Activated naive CD4-positive, alpha-beta T cell treated with anti-CD3 and anti-CD28 coated beads for 36 hours (primary cell): Measurements from ENCODE around the gene BLVRB. TPM values are rescaled to one million over a fixed set of nuclear protein-coding genes. Genes with fewer than 3 reads are reported as not detected.
"Not testable (repeated sequence)": the region's sequence is repeated elsewhere in the genome, so short reads cannot be mapped to it uniquely, and the experiment has no call there.

Experiments used
- CTCF ChIA-PET: fragments of 350-600 bp; sonication (Branson Sonifier 250); formaldehyde crosslinking; loops from one replicate; lab custom pipeline; 2021; ENCODE audit warnings: antibody characterized with exemption; lab: Charles Lee
- DNase-seq: peaks from one replicate; pipeline ENCODE4 v3.0.0-alpha.2; 2020
- H3K27ac Mint-ChIP-seq: one replicate; pipeline ENCODE4 v1.8.0; 2021; ENCODE audit warnings: mild to moderate bottlenecking, mixed read lengths
- H3K27me3 Mint-ChIP-seq: one replicate; pipeline ENCODE4 v1.8.0; 2021; ENCODE audit warnings: low read depth, mixed read lengths
- H3K36me3 Mint-ChIP-seq: one replicate; pipeline ENCODE4 v1.8.0; 2021; ENCODE audit warnings: low read depth, mixed read lengths
- H3K4me1 Mint-ChIP-seq: one replicate; pipeline ENCODE4 v1.8.0; 2021; ENCODE audit warnings: low read depth, mixed read lengths
- H3K4me3 Mint-ChIP-seq: one replicate; pipeline ENCODE4 v1.8.0; 2021; ENCODE audit warnings: mild to moderate bottlenecking, moderate library complexity, mixed read lengths
- H3K9me3 Mint-ChIP-seq: one replicate; pipeline ENCODE4 v1.8.0; 2021; ENCODE audit warnings: mixed read lengths
- intact Hi-C: fragments of 100-400 bp; cut with micrococcal nuclease; formaldehyde crosslinking; loops from one replicate; pipeline ENCODE4 v1.15.1; 2023
- total RNA-seq, 2 experiments: library from RNA; stranded (reverse); gene quantifications; one replicate each; pipeline ENCODE4 v1.2.3, GENCODE V29; 2021

BLVRB gene
- total RNA-seq, 2 experiments from 2014 or later = 29.4 to 30.2 TPM

DNA sequence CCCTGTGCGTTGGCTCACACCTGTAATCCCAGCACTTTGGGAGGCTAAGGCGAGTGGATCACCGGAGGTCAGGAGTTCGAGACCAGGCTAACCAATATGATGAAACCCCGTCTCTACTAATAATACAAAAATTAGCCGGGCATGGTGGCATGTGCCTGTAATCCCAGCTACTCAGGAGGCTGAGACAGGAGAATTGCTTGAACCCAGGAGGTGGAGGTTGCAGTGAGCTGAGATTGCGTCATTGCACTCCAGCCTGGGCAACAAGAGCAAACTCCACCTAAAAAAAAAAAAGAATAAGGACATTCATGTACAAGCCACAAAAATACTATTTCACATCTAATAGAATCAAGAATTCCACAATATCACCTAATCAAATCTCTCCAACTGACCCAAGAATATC, 37.3 kb downstream of the BLVRB start:
- intact Hi-C loops = loop anchor here (5.0 kb wide), 2 partner anchors 289 to 1026 kb away; partner anchors contain the start of genes COQ8B and ITPKC
- H3K27me3 Mint-ChIP-seq, CTCF ChIA-PET, H3K4me3 Mint-ChIP-seq, H3K36me3 Mint-ChIP-seq, DNase-seq, H3K27ac Mint-ChIP-seq, H3K9me3 Mint-ChIP-seq: not testable (repeated sequence)
- peaks cover 17% of the 10 kb centered on the region for H3K4me1 Mint-ChIP-seq

DNA sequence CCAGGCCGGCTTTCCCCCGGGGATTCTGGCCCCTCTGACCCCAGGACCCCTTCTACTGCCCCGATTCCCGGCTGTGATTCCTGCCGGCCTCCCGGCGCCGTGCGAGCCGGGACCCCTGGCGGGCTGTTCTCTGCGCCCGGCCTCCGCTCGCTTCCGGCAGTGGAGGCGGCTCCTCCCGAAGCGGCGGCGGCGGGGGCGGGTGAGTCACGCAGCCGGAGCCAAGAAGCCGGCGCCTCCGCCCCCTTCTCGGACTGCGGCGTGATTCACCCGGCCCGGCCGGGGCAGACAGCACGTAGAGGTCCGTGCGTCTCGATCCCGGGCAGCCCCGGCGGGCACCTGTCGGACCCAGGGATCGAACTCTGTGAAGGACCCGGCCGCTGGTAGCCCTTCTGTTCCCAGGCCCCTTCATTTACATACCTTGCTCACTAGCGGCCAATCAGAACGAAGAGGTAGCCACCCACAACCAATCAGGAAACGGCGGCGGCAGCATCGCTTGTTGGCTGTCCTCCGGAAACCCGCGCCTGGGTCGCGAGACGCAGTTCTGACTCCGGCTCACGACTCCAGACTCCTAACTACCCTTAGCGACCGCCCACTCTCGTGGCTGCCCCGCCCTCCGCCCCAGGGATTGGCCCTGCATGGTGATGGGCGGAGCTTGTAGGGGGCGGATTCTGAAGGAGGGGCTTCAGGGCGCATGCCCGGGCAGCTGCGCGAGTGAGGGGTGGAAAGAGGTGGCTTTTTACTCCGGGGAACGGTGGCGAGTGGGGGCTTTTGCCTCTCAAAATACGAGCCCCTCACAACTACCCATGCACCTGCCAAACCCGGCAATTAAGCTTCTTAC, 39.9 kb downstream of the BLVRB start, which contains the start of gene SERTAD1:
TSS of gene SERTAD1 (minus strand) at position 543 of the 838 bp plus-strand sequence. CDS start 2,446 bp downstream, outside the sequence.
- Mint-ChIP-seq H3K4me1 (peaks cover 21% of the 10 kb centered on the region), H3K9me3 (no peaks in the 10 kb centered on the region), H3K4me3 (peak within 1 kb of the TSS; percentile 89), H3K27ac (peak within 1 kb of the TSS; percentile 97), H3K36me3 (peaks cover 12% of the 10 kb centered on the region), H3K27me3 (no peaks in the 10 kb centered on the region)
- DNase-seq = peak; percentile 100
- intact Hi-C loops = loop anchor here (1.0 to 5.0 kb wide), 9 partner anchors 8 to 1023 kb away; partner anchors contain the start of genes AKT2, BLVRB, C19orf47 and COQ8B
- CTCF ChIA-PET = interaction anchor here (1.0 to 1.7 kb wide), 5 partner anchors 13 to 96 kb away, joined by 3 to 7 read pairs (median 5); no protein-coding TSS in a partner anchor

DNA sequence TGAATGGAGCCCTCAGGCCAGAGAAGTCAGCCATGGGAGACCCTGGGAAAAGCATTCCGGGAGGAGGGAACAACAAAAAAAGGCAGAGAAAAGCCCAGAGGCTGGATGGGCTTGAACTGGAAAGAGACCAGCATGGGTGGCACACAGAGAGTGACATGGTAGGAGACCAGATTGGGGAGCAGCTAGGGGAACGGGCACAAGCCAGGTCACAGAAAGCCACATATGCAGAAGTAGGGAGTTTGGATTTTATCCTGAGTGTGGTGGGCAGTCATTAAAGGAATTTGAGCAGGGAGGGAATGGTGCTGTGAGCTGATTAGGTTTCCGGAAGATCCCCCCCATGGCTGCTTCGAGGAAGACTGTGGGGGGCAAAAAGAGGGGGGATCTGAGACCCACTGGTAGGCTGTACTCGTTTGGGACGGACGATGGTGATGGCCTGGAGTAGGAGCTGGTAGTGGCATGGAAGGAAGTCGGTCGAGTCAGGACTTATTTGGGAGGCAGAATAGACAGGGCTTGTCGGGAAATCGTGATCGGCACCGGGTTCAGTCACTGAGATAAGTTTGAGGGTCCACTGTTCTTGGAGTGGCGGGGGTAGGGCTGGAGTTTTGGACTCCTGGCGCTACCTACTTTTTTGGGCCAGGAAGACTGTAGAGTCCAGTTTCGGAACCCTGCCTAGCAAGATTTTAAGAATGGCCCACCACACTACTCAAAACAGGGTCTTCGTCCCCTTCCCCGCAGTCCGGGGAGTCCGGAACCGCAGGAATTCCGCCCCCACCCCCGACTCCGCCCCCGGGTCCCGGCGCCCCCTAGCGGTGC, 40.7 kb downstream of the BLVRB start:
- H3K4me3 Mint-ChIP-seq = peak overlapping the region; percentile 89
- H3K27me3 Mint-ChIP-seq = no peaks in the 10 kb centered on the region
- CTCF ChIA-PET = interaction anchor here (0.6 to 1.2 kb wide), 4 partner anchors 11 to 227 kb away, joined by 3 to 6 read pairs (median 4); no protein-coding TSS in a partner anchor
- DNase-seq = peak; percentile 35
- H3K9me3 Mint-ChIP-seq = no peaks in the 10 kb centered on the region
- peaks cover 22% of the 10 kb centered on the region for H3K4me1 Mint-ChIP-seq
- intact Hi-C loops = loop anchor here (1.0 to 5.0 kb wide), 9 partner anchors 8 to 1023 kb away; partner anchors contain the start of genes AKT2, BLVRB, C19orf47 and COQ8B
- peaks cover 12% of the 10 kb centered on the region for H3K36me3 Mint-ChIP-seq
- peak overlapping the region; percentile 97 for H3K27ac Mint-ChIP-seq

DNA sequence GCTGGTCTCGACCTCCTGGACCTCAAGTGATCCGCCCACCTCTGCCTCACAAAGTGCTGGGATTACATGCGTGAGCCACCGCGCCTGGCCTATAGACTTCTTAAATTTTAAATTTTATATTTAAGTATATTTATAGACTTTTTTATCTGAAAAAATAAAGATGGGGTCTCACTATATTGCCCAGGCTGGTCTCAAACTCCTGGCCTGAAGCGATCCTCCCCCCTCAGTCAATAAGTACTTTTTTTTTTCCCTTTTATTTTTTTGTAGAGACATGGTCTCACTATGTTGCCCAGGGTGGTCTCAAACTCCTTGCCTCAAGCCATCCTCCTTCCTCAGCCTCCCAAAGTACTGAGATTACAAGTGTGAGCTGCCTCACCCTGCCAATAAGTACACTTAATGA, 41.6 kb downstream of the BLVRB start:
- Mint-ChIP-seq H3K27ac (peak overlapping the region; percentile 75), H3K4me1 (peaks cover 22% of the 10 kb centered on the region), H3K27me3 (no peaks in the 10 kb centered on the region), H3K36me3 (peaks cover 12% of the 10 kb centered on the region), H3K9me3 (no peaks in the 10 kb centered on the region), H3K4me3 (peak overlapping the region; percentile 30)
- intact Hi-C loops = loop anchor here (2.0 kb wide), 2 partner anchors 139 to 191 kb away; partner anchors contain the start of gene AKT2
- CTCF ChIA-PET = interaction anchor here (0.6 to 1.2 kb wide), 4 partner anchors 14 to 227 kb away, joined by 3 to 4 read pairs (median 3); no protein-coding TSS in a partner anchor
- no peak for DNase-seq

DNA sequence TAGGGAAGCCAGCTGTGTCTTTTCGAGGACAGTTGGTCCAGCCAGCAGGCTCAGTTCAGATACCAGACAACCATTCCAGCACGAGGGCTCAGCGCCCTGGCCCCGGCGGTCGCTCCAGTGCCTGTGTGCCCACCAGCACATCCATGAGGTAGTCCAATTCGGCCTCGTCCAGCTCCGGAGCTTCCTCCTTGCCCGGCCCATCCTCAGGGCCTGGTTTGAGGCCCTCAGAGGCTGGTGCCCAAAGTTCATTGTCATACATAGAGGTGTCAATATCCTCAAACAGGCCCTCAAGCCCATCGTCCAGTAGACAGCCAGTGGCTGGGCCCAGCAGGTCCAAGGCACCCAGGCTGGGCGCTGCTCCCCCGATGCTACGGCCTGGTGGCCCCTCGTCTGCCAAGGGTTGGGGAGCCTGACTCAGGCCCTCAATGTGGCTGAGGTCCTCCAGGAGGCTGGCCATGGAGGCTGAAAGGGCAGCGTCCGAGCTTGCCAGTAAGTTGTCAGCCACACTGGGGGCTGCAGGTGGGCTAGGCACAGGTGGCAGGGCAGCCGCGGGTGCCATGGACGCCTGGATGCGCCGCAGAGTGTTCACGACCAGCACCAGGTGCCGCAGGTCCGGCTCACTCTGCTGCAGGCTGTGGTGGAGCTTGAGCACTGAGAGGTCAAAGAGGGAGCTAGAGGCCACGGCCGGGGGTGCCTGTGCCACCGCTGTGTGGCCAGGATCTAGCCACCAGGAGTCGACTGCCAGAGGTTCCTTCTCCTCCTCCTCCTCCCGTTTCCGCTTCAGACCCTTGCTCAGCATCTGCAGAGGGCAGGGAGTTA, 42.6 kb downstream of the BLVRB start:
- no peak for DNase-seq

DNA sequence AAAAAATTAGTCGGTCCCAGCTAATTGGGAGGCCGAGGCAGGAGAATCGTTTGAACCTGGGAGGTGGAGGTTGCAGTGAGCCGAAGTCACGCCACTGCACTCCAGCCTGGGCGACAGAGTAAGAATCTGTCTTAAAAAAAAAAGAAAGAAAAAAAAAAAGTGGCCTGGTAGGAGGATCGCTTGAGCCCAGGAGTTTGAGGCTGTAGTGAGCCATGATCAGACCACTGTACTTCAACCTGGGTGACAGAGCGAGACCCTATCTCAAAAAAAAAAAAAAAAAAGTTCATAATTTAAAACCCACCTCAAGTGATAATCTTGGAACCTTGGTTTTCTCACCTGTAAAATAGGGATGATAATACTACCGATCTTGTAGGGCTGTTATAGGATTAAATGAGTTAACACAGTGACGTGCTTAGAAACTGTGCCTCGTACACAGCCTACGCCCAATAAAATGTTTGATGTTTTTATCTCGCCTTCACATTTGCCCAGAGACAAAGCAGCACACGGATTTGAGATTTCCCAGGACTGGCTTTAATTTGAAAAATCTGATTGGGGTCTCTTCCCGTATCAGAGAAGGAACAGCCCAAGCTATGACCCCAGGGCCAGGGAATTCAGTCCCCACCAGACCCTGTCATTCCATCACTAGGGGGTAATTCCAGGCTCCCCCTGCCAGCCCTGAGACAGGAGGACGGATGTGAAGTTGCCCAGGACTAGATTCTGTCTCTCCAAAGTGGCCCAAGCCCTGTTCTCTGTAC, 43.4 kb downstream of the BLVRB start:
- intact Hi-C loops = loop anchor here (1.0 kb wide), 2 partner anchors 22 to 44 kb away; partner anchors contain the start of gene SERTAD3
- Mint-ChIP-seq H3K9me3 (no peaks in the 10 kb centered on the region), H3K27ac (peak overlapping the region; percentile 94), H3K4me3 (peak overlapping the region; percentile 86), H3K27me3 (no peaks in the 10 kb centered on the region), H3K36me3 (peaks cover 12% of the 10 kb centered on the region), H3K4me1 (peaks cover 27% of the 10 kb centered on the region)
- CTCF ChIA-PET = interaction anchor here (0.6 to 2.8 kb wide), 6 partner anchors 12 to 21 kb away, joined by 4 to 15 read pairs (median 8); no protein-coding TSS in a partner anchor
- DNase-seq = no peak

More for the DNA sequence above, 42.6 kb downstream of the BLVRB start:
- Mint-ChIP-seq H3K9me3 (no peaks in the 10 kb centered on the region), H3K36me3 (peaks cover 12% of the 10 kb centered on the region), H3K4me1 (peaks cover 22% of the 10 kb centered on the region), H3K27me3 (no peaks in the 10 kb centered on the region), H3K27ac (peak overlapping the region; percentile 94), H3K4me3 (peak overlapping the region; percentile 86)
- CTCF ChIA-PET = interaction anchor here (1.2 kb wide), 1 partner anchor 15 kb away, joined by 3 read pairs; no protein-coding TSS in a partner anchor
- intact Hi-C loops = no loop called here

DNA sequence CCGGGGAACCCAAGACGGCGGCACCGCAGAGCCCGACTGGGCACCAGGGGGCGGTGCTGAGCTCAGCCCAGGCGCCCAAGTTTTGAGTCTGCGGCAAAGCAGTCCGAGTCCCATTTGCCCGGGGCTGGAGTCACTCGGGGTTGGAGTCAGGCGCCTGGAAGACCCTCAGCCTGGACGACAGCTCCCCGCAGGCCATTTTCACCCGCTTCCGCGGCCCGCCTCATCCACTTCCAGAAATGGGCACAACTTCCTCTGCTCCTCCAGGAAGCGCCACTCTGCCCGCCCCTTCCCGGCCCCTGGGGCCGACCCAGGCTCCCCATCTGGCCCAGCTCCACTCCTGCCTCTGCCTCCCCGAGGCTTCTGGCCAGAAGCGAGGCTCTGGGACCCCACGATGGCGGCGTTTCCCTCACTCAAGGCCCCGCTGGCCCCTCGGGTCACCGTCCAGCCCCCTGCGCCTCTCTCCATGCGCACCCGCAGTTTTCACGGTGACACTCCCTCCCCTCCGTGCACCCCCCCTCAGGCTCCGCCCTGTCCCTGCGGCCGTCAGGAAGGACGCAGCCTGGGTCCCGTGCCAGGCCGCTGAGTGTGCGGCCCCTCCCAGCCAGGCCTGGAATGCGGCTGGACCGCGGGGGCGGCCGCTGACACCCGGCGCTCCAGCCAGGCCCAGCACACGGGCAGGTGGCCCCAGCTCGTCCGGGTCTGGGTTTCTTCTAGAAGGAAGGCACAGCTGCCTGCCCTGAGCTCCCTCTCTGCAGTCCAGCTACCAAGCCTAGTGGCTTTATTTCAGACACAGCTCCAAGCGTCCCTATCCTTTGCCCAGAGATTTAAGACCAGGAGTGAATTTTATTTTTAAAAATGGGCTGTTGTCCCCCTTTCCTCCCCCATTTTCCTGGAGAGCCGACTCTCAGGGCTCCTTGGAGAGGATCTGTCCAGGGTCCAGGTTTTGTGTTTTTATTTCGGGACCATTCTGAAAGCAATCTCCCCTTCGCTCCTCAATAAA, 44.5 kb downstream of the BLVRB start:
- peak; percentile 84 for DNase-seq
- Mint-ChIP-seq H3K9me3 (no peaks in the 10 kb centered on the region), H3K27me3 (no peaks in the 10 kb centered on the region), H3K4me3 (peak overlapping the region; percentile 86), H3K4me1 (peaks cover 28% of the 10 kb centered on the region), H3K36me3 (peaks cover 12% of the 10 kb centered on the region), H3K27ac (peak overlapping the region; percentile 94)
- intact Hi-C loops = loop anchor here (1.0 kb wide), 2 partner anchors 23 to 45 kb away; partner anchors contain the start of gene SERTAD3
- CTCF ChIA-PET = interaction anchor here (0.6 to 2.8 kb wide), 24 partner anchors 10 to 452 kb away, joined by 3 to 15 read pairs (median 4); partner anchors contain the start of genes BLVRB, C19orf47 and PLD3

DNA sequence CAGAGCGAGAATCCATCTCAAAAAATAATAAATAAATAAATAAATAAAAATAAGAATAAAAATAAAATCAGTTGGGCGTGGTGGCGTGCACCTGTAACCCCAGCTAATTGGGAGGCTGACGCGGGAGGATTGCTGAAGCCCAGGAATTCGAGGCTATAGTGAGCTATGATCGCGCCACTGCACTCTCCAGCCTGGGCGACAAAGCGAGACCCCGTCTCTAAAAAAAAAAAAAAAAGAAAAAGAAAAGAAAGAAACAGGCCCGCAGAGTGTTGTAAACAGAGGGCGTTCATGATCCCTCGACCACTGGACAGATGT, 45.1 kb downstream of the BLVRB start:
- H3K4me1 Mint-ChIP-seq = peaks cover 28% of the 10 kb centered on the region

DNA sequence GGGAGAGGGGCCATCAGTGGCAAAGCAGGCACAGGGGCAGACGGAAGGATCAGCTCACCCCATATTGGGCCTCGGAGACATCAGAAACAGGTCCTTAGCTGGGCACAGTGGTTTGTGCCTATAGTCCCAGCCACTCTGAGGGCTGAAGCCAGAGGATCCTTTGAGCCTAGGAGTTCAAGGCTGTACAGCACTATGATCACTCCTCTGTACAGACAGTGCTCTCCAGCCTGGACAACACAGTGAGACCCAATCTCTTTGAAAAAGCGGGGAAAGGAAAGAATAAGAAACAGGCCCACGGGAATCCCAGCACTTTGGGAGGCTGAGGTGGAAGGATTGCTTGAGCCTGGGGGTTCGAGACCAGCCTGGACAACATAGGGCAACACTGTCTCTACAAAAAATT, 45.8 kb downstream of the BLVRB start:
- intact Hi-C loops = no loop called here
- no peak for DNase-seq
- Mint-ChIP-seq H3K27ac (no peak overlapping the region), H3K27me3 (no peaks in the 10 kb centered on the region), H3K9me3 (no peaks in the 10 kb centered on the region), H3K4me1 (peaks cover 27% of the 10 kb centered on the region), H3K36me3 (peaks cover 9% of the 10 kb centered on the region), H3K4me3 (peak overlapping the region; percentile 52)
- CTCF ChIA-PET = interaction anchor here (0.6 to 2.8 kb wide), 12 partner anchors 9 to 124 kb away, joined by 3 to 15 read pairs (median 6); partner anchors contain the start of gene BLVRB

More for the DNA sequence above, 45.1 kb downstream of the BLVRB start:
- Mint-ChIP-seq H3K27ac (peak overlapping the region; percentile 94), H3K36me3 (peaks cover 10% of the 10 kb centered on the region), H3K27me3 (no peaks in the 10 kb centered on the region), H3K4me3 (peak overlapping the region; percentile 86), H3K9me3 (no peaks in the 10 kb centered on the region)
- CTCF ChIA-PET = interaction anchor here (0.6 to 2.8 kb wide), 24 partner anchors 9 to 451 kb away, joined by 3 to 15 read pairs (median 4); partner anchors contain the start of genes BLVRB, C19orf47 and PLD3
- DNase-seq = no peak
- intact Hi-C loops = no loop called here
